Memory B cell (primary cell): ENCODE results near the gene UBE2J1.
A peak's percentile ranks its signal among the peaks of the same experiment; 100 is the strongest.

ENCODE experiments used
- ATAC-seq: fragments of 150-1000 bp; cut with Tn5 transposase; 2 replicates; pipeline ENCODE4 v1.10.0; 2021; ENCODE audit warnings: low read depth, mild to moderate bottlenecking, moderate library complexity
- DNase-seq, 2 donors: peaks; one replicate each; pipeline ENCODE4 v3.0.0; 2022; ENCODE audit warnings: low spot score in 2 of 2
- H3K27ac Mint-ChIP-seq: one replicate; pipeline ENCODE4 v1.8.0; 2022; ENCODE audit warnings: mild to moderate bottlenecking, moderate library complexity, mixed read lengths
- H3K27me3 Mint-ChIP-seq: one replicate; pipeline ENCODE4 v1.8.0; 2022; ENCODE audit warnings: mixed read lengths
- H3K36me3 Mint-ChIP-seq: one replicate; pipeline ENCODE4 v1.8.0; 2022; ENCODE audit warnings: mild to moderate bottlenecking, mixed read lengths
- H3K4me1 Mint-ChIP-seq: one replicate; pipeline ENCODE4 v1.8.0; 2022; ENCODE audit warnings: mixed read lengths
- H3K4me3 Mint-ChIP-seq: one replicate; pipeline ENCODE4 v1.8.0; 2022; ENCODE audit warnings: mild to moderate bottlenecking, moderate library complexity, mixed read lengths
- H3K9me3 Mint-ChIP-seq: one replicate; pipeline ENCODE4 v1.8.0; 2022; ENCODE audit warnings: mixed read lengths

The UBE2J1 gene

DNA sequence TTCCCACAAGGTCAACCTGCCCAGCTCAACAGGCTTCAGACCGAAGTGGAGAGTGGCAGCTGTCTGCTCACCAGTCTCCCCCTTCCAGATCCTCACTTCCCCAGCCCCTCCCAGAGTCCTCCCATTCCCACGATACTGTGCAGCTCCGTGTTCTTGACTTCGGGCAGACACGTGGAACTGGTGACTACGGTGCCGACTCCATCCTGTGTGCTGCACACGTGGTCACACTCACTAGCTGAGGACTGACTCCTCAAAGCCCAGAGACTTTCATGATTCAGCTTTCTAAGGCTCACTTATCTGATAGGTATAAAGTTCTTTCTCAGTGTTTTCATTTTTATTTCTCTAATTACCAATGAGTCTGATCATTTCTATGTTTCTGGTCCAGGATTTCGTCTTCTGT is 69.8 kb downstream of the UBE2J1 start:
- Mint-ChIP-seq H3K27me3 (no peaks in the 10 kb centered on the region), H3K4me1 (peaks cover 11% of the 10 kb centered on the region), H3K36me3 (no peaks in the 10 kb centered on the region), H3K9me3 (no peaks in the 10 kb centered on the region), H3K4me3 (no peak overlapping the region), H3K27ac (no peak overlapping the region)
- DNase-seq (no peak), ATAC-seq (no peak)

DNA sequence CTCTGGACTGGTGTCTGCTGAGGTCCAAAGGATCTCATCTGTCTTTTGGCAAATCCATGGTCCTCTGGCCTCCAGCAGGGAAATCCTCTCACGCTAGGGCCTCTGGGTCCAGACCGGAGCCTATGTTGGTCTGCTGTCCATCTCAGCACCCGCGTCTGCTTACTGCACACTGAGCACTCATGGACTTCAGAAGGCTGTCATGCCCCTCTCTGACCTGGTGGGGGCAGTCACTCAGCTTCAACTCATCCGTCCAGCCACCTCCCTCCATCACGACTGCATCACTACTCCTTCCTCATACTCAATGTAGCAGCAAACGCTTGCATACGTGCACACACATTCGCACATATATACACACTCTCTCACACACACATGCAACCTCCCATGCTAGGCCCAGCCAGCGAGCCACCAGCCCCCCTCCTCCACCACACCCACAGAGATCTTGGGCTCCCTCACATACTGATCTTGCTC is 70.7 kb downstream of the UBE2J1 start:
- ATAC-seq (peak; percentile 98), DNase-seq (peak; percentile 34 to 45)
- Mint-ChIP-seq H3K4me1 (peaks cover 11% of the 10 kb centered on the region), H3K36me3 (no peaks in the 10 kb centered on the region), H3K27ac (no peak overlapping the region), H3K27me3 (no peaks in the 10 kb centered on the region), H3K9me3 (no peaks in the 10 kb centered on the region), H3K4me3 (peak overlapping the region; percentile 25)

DNA sequence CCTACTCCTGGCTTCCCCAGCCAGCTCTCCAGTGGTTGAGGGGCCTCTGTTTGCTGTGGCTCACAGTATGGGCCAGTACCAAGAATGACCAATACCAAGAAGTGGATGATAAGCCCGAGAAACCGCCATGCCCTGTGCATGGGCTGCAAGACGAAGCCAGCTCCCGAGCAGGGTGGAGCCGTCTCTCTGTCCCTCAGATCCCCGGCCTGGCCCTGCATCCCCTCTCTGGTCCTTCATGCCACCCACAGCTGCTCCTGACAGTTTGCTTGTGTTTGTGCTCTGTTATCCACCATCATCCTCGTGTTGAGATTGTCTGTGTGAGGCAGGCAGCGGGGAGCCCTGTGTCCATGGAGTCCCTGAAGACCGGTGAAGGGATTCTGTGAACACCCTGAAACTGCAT is 73.6 kb downstream of the UBE2J1 start:
- Mint-ChIP-seq H3K4me3 (no peak overlapping the region), H3K27me3 (no peaks in the 10 kb centered on the region), H3K9me3 (no peaks in the 10 kb centered on the region), H3K36me3 (no peaks in the 10 kb centered on the region), H3K27ac (no peak overlapping the region), H3K4me1 (peaks cover 11% of the 10 kb centered on the region)
- no peak for DNase-seq
- no peak for ATAC-seq
